ENCODE data around the gene UQCR10.

DNA sequence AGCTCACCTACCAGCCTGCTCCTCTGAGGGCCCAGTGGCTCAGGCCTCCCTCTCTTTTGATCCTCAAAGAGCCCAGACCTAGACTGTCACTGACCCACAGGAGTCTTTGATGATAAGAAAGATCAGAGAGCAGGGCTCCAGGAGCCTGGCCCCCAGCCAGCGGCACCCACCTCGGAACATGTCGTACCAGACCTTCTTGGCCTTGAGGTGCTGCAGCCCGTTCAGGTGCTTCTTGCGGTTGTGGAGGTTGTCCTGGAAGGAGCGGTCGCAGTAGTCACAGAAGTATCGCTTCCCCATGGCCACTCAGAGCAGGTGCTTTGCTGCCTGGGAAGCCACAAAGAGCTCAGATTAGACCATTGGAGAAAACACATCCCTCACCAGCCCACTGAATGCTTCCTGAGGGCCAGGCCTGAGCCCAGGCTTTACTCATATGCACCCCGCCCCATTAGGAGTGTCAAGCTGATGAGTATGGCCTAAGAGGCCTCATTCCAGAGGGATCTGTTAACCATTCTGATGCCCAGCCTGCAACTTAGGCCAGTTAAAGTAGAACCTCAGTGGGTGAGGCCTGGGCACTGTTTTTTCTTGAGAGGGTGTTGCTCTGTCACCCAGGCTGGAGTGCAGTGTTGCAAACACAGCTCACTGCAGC is 18.8 kb upstream of the UQCR10 start:
- TF ChIP-seq, protein P1, sequence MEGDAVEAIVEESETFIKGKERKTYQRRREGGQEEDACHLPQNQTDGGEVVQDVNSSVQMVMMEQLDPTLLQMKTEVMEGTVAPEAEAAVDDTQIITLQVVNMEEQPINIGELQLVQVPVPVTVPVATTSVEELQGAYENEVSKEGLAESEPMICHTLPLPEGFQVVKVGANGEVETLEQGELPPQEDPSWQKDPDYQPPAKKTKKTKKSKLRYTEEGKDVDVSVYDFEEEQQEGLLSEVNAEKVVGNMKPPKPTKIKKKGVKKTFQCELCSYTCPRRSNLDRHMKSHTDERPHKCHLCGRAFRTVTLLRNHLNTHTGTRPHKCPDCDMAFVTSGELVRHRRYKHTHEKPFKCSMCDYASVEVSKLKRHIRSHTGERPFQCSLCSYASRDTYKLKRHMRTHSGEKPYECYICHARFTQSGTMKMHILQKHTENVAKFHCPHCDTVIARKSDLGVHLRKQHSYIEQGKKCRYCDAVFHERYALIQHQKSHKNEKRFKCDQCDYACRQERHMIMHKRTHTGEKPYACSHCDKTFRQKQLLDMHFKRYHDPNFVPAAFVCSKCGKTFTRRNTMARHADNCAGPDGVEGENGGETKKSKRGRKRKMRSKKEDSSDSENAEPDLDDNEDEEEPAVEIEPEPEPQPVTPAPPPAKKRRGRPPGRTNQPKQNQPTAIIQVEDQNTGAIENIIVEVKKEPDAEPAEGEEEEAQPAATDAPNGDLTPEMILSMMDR (IDR thresholded peaks at IDR 0.05): no peak
- no peak for TF ChIP-seq TCF7L2 (IDR thresholded peaks at IDR 0.05; ENCODE audit: low read depth, low read length)

All from Panc1 (cell line).